Dedifferentiated amniotic fluid mesenchymal stem cell (primary cell): ENCODE results near the gene DNAJB1.
"Not testable (repeated sequence)": the region's sequence is repeated elsewhere in the genome, so short reads cannot be mapped to it uniquely, and the experiment has no call there.

Source experiments
- DNase-seq: peaks from one replicate; pipeline ENCODE4 v3.0.0-alpha.2; 2016; ENCODE audit errors: extremely low spot score

The DNAJB1 gene

GRCh38 chr19:14553042-14553938, 35.1 kb upstream of the DNAJB1 start:
- no peak for DNase-seq

GRCh38 chr19:14552006-14552360, 33.8 kb upstream of the DNAJB1 start:
- not testable (repeated sequence) for DNase-seq

- DNase-seq = not testable (repeated sequence)
These were observed 33.2 kb upstream of the DNAJB1 start for GRCh38 chr19:14551134-14552005.

- no peak for DNase-seq
These were observed 32.1 kb upstream of the DNAJB1 start for GRCh38 chr19:14550201-14550754.

GRCh38 chr19:14545716-14546082, 27.5 kb upstream of the DNAJB1 start:
- DNase-seq = no peak

GRCh38 chr19:14544977-14545715, 26.9 kb upstream of the DNAJB1 start:
- no peak for DNase-seq

GRCh38 chr19:14544047-14544446, 25.9 kb upstream of the DNAJB1 start:
- DNase-seq = no peak

- no peak for DNase-seq
These were observed 24.6 kb upstream of the DNAJB1 start for GRCh38 chr19:14542711-14543328.

- DNase-seq = not testable (repeated sequence)
These were observed 23.8 kb upstream of the DNAJB1 start for GRCh38 chr19:14541979-14542378.

- no peak for DNase-seq
These were observed 22.7 kb upstream of the DNAJB1 start for GRCh38 chr19:14540741-14541525.

- DNase-seq = no peak
These were observed 18.9 kb upstream of the DNAJB1 start for GRCh38 chr19:14536926-14537692.

GRCh38 chr19:14533450-14533849, 15.3 kb upstream of the DNAJB1 start:
- DNase-seq = no peak

- DNase-seq = no peak
These were observed 12.3 kb upstream of the DNAJB1 start for GRCh38 chr19:14530506-14530905.

GRCh38 chr19:14530005-14530348, 11.8 kb upstream of the DNAJB1 start:
- DNase-seq = no peak

- peak; percentile 100 for DNase-seq
These were observed 11.2 kb upstream of the DNAJB1 start, which contains the start of gene TECR for GRCh38 chr19:14529254-14530004. TSS of gene TECR (plus strand) at chr19:14529594. CDS start at chr19:14529697, 103 bp downstream.

- DNase-seq = no peak
These were observed 10.4 kb upstream of the DNAJB1 start for GRCh38 chr19:14528419-14529253.

GRCh38 chr19:14526423-14526822, 8.2 kb upstream of the DNAJB1 start:
- DNase-seq = no peak

GRCh38 chr19:14525729-14526128, 7.5 kb upstream of the DNAJB1 start:
- DNase-seq = no peak
